Mucosa of descending colon (tissue), 3 donors: Measurements from ENCODE around the gene GNAL. TPM values are rescaled to one million over a fixed set of nuclear protein-coding genes. Genes with fewer than 3 reads are reported as not detected.

ENCODE experiments used
- ATAC-seq: fragments of 200-7000 bp; cut with Tn5 transposase; one replicate; pipeline ENCODE4 v1.9.1; 2020; ENCODE audit warnings: mild to moderate bottlenecking, moderate library complexity
- DNase-seq, 3 donors: peaks; one replicate each; pipeline ENCODE4 v3.0.0-alpha.2; 2020
- H3K36me3 ChIP-seq: fragments of 200-600 bp; one replicate; pipeline ENCODE4 v1.8.0; 2021; ENCODE audit warnings: low read depth, mild to moderate bottlenecking
- H3K4me1 ChIP-seq: fragments of 200-600 bp; one replicate; pipeline ENCODE4 v1.8.0; 2021; ENCODE audit warnings: low read depth, mild to moderate bottlenecking
- H3K4me3 ChIP-seq: fragments of 200-600 bp; one replicate; pipeline ENCODE4 v1.8.0; 2021; ENCODE audit warnings: mild to moderate bottlenecking
- H3K9me3 ChIP-seq: fragments of 200-600 bp; one replicate; pipeline ENCODE4 v1.8.0; 2021; ENCODE audit warnings: mild to moderate bottlenecking
- CTCF ChIP-seq: fragments of 200-600 bp; IDR thresholded peaks from one replicate; pipeline ENCODE4 v1.8.0; 2022; ENCODE audit warnings: antibody characterized with exemption, mild to moderate bottlenecking
- intact Hi-C, 2 donors: fragments of 100-400 bp; cut with DNase I in 1 of 2; cut with micrococcal nuclease in 1 of 2; formaldehyde crosslinking; loops; one replicate each; pipeline versions ENCODE4 v1.11.0 to v1.11.1; 2022; cut with DNase I, micrococcal nuclease
- total RNA-seq, 3 donors: library from RNA; stranded (reverse); fragmentation: NEBNext Ultra II Directional in 2 of 3; extraction: Animal tissue kit (Norgen Biotek cat#: 25700) in 2 of 3; gene quantifications; one replicate each; pipeline versions ENCODE4 v1.2.1 to v1.2.4, GENCODE V29; 2021 to 2023
- donor health status: DM: no; HTN: no; CAD: no; lungs with moderate emphysema.
- donor health status: DM: no; HTN: no; CAD: no.
- donor health status: DM: no; HTN: yes; CAD: no.

GNAL gene
- total RNA-seq, 3 donors from 2014 or later = 4.7 to 20.7 (median 5.3) TPM

DNA sequence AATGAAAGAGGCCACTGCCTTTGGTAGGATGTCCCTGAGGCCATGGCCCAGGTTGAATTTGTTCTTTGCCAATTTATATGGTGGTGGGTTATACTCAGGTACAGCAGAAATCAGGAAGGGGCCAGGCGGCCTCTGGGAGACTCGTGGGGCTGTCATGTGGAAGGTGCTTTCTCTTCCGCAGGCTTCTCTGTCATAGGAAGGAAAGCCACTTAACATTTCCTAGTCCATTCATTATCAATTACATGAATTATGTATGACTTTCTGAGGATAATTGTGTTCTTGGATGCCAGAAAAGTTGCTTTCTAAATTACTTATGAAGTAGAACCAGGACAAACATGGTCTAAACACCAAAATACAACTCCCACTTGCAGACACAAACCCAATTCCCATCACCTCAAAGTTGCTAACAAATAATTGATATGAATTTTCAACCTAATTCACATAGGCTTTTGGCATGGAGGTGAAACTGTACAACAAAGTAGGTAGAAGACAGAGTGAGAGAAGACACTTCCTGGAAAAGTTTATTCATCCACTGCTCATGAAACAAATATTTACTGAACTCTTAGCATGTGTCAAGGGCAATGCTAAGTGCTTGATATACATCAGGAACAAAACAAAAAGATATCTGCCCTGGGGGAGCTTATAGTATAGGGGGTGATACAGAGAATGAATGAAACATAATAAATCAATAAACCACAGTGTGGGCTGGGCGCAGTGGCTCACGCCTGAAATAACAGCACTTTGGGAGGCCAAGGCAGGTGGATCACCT lies 111.7 kb downstream of the GNAL start:
- DNase-seq (no peak), ATAC-seq (no peak)
- no peak overlapping the region for H3K4me3 ChIP-seq
- no peaks in the 10 kb centered on the region for H3K36me3 ChIP-seq
- TF ChIP-seq CTCF = no peak
- no peaks in the 10 kb centered on the region for H3K9me3 ChIP-seq
- intact Hi-C loops = no loop called here
- no peaks in the 10 kb centered on the region for H3K4me1 ChIP-seq

DNA sequence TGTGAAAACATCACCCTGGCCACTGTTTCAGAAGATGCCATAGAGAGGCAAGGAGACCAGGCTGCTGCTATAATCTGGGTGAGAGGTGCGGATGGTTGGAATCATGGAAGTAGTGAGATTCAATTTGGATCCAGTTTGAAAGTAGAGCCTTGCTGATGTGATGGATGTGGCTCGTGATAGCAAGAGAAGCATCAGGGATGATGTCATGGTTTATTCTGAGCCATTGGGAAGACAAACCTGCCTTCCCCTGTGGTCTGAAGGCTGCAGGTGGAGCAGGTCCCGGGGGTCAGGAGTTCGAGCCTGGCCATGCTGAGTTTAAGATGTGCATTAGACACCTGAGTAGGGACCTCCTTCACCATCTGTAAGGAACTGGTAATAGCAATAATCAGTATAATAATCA lies 112.5 kb downstream of the GNAL start:
- no peaks in the 10 kb centered on the region for H3K9me3 ChIP-seq
- TF ChIP-seq CTCF = no peak
- ATAC-seq = no peak
- no peak overlapping the region for H3K4me3 ChIP-seq
- DNase-seq = no peak
- intact Hi-C loops = no loop called here
- no peaks in the 10 kb centered on the region for H3K36me3 ChIP-seq
- H3K4me1 ChIP-seq = no peaks in the 10 kb centered on the region

DNA sequence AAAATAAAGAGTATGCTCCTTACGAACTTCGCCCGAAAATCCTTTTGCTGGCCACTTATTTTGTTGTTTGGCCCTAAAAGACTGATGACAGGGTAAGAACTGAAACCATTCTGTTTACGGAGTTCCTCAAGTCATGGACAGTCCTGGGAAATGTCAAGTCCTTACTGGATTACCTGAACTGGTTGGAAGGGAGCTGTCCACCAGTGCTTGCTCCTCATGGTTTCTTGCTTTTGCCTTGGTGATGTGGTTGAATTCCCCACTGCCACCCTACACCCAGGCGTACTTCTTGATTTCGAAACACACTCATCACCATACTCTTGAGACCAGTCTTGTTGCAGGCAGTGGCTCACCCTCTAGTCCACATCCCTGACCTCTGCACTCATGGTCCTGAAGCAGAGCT lies 113.1 kb downstream of the GNAL start:
- no peaks in the 10 kb centered on the region for H3K9me3 ChIP-seq
- intact Hi-C loops = no loop called here
- no peak for TF ChIP-seq CTCF

DNA sequence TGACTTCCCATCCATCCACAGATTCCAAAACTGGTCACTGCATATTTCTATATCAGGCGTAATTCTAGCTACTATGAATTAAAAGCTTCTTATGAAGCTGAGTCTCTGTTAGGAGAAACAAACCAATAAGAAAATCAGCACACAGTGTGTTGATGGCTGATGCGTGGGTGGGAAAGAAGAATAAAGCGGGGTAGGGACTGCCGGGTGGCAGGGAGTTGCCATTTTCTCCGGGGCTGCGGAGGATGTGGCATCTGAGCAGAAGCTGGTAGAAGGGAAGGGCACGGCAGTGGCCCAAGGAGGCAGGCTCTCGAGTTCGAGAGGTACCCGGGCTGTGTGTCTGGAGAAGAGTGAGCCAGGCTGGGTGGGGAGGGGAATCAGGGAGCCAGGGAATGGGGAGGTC lies 113.5 kb downstream of the GNAL start:
- no peak for ATAC-seq

More for the DNA sequence above, 113.1 kb downstream of the GNAL start:
- Histone ChIP-seq H3K4me3 (no peak overlapping the region), H3K36me3 (no peaks in the 10 kb centered on the region), H3K4me1 (no peaks in the 10 kb centered on the region)
- DNase-seq (no peak), ATAC-seq (no peak)

GRCh38 chr18:11807233-11807632 lies 118.2 kb downstream of the GNAL start:
- Histone ChIP-seq H3K36me3 (no peaks in the 10 kb centered on the region), H3K9me3 (no peaks in the 10 kb centered on the region), H3K4me1 (no peaks in the 10 kb centered on the region), H3K4me3 (no peak overlapping the region)
- no peak for TF ChIP-seq CTCF
- DNase-seq (no peak), ATAC-seq (no peak)
- intact Hi-C loops = no loop called here

More for the DNA sequence above, 113.5 kb downstream of the GNAL start:
- intact Hi-C loops = no loop called here
- H3K4me1 ChIP-seq = no peaks in the 10 kb centered on the region
- no peak overlapping the region for H3K4me3 ChIP-seq
- no peaks in the 10 kb centered on the region for H3K9me3 ChIP-seq
- no peak for DNase-seq
- H3K36me3 ChIP-seq = no peaks in the 10 kb centered on the region
- no peak for TF ChIP-seq CTCF
